Mesodermal cell (in vitro differentiated cells): ENCODE results near the gene MPST.

Experiments
- H3K27ac ChIP-seq: 2 replicates; pipeline ENCODE4 v1.7.0; 2013; ENCODE audit warnings: mild to moderate bottlenecking, low read depth, low read length, moderate library complexity; ENCODE audit not compliant: severe bottlenecking
- H3K36me3 ChIP-seq: 2 replicates; pipeline ENCODE4 v1.7.1; 2013; ENCODE audit warnings: mild to moderate bottlenecking, low read length, moderate library complexity; ENCODE audit not compliant: control insufficient read depth, insufficient read depth
- H3K4me1 ChIP-seq: one replicate; pipeline ENCODE4 v1.7.1; 2013; ENCODE audit warnings: mild to moderate bottlenecking, low read length; ENCODE audit not compliant: insufficient read depth, control insufficient read depth, poor library complexity, severe bottlenecking
- H3K4me3 ChIP-seq: 2 replicates; pipeline ENCODE4 v1.7.0; 2013; ENCODE audit warnings: low read length, control low read depth, mild to moderate bottlenecking; ENCODE audit not compliant: insufficient read depth, poor library complexity, severe bottlenecking; ENCODE audit errors: extremely low read depth
- H3K9me3 ChIP-seq: 2 replicates; pipeline ENCODE4 v1.7.1; 2013; ENCODE audit warnings: mild to moderate bottlenecking, low read length, moderate library complexity; ENCODE audit not compliant: control insufficient read depth
- WGBS, 2 experiments: methylation state at CpG; one replicate each; pipeline ENCODE4 v1.1.5; 2013; ENCODE audit warnings: missing lambda C conversion rate in 2 of 2; ENCODE audit not compliant: insufficient coverage in 2 of 2; 5-methylcytosine and 5-hydroxymethylcytosine counted together

MPST gene

GRCh38 chr22:37002633-37003032, 16.9 kb upstream of the MPST start:
- no peaks in the 10 kb centered on the region for H3K9me3 ChIP-seq
- H3K27ac ChIP-seq, result no peak overlapping the region
- H3K4me3 ChIP-seq, result no peak overlapping the region
- H3K4me1 ChIP-seq, result no peaks in the 10 kb centered on the region
- H3K36me3 ChIP-seq, result no peaks in the 10 kb centered on the region
- WGBS, 2 experiments, result 82 to 90% methylated on average over 3 to 4 of the region's 7 CpGs

GRCh38 chr22:37007651-37008050, 11.9 kb upstream of the MPST start:
- 27 to 67% methylated on average over 1 to 2 of the region's 2 CpGs for WGBS, 2 experiments
- Histone ChIP-seq H3K4me1 (no peaks in the 10 kb centered on the region), H3K4me3 (no peak overlapping the region), H3K27ac (no peak overlapping the region), H3K36me3 (no peaks in the 10 kb centered on the region), H3K9me3 (no peaks in the 10 kb centered on the region)

- WGBS, 2 experiments, result 75% methylated on average over 1 of the region's 2 CpGs; no CpG with 5 or more reads in 1 of the 2 experiments
- Histone ChIP-seq H3K27ac (no peak overlapping the region), H3K36me3 (no peaks in the 10 kb centered on the region), H3K9me3 (no peaks in the 10 kb centered on the region), H3K4me1 (no peaks in the 10 kb centered on the region), H3K4me3 (no peak overlapping the region)
Observed at GRCh38 chr22:37008365-37008764, 11.2 kb upstream of the MPST start.

GRCh38 chr22:37009490-37009889, 10.1 kb upstream of the MPST start:
- Histone ChIP-seq H3K36me3 (no peaks in the 10 kb centered on the region), H3K4me3 (no peak overlapping the region), H3K27ac (no peak overlapping the region), H3K4me1 (no peaks in the 10 kb centered on the region), H3K9me3 (no peaks in the 10 kb centered on the region)
- 94 to 97% methylated on average over 2 of the region's 2 CpGs for WGBS, 2 experiments

- WGBS, 2 experiments, result 61 to 96% methylated on average over 2 of the region's 4 CpGs
- Histone ChIP-seq H3K4me3 (no peak overlapping the region), H3K27ac (no peak overlapping the region)
Observed at GRCh38 chr22:37010174-37010573, 9.4 kb upstream of the MPST start.

GRCh38 chr22:37010976-37011375, 8.6 kb upstream of the MPST start:
- H3K4me1 ChIP-seq, result no peaks in the 10 kb centered on the region
- no peaks in the 10 kb centered on the region for H3K9me3 ChIP-seq
- H3K27ac ChIP-seq, result no peak overlapping the region
- 91 to 96% methylated on average over 20 of the region's 20 CpGs for WGBS, 2 experiments
- H3K4me3 ChIP-seq, result no peak overlapping the region
- peaks cover 4% of the 10 kb centered on the region for H3K36me3 ChIP-seq

More at GRCh38 chr22:37010174-37010573, 9.4 kb upstream of the MPST start:
- H3K9me3 ChIP-seq, result no peaks in the 10 kb centered on the region
- H3K4me1 ChIP-seq, result no peaks in the 10 kb centered on the region
- H3K36me3 ChIP-seq, result no peaks in the 10 kb centered on the region

GRCh38 chr22:37011472-37011871, 8.1 kb upstream of the MPST start:
- WGBS, 2 experiments, result 90 to 96% methylated on average over 2 to 3 of the region's 3 CpGs
- H3K4me3 ChIP-seq, result no peak overlapping the region

GRCh38 chr22:37012262-37012904, 7.2 kb upstream of the MPST start:
- 97 to 98% methylated on average over 8 to 9 of the region's 9 CpGs for WGBS, 2 experiments
- H3K9me3 ChIP-seq, result no peaks in the 10 kb centered on the region
- peaks cover 18% of the 10 kb centered on the region for H3K36me3 ChIP-seq
- no peak overlapping the region for H3K4me3 ChIP-seq
- H3K27ac ChIP-seq, result no peak overlapping the region
- no peaks in the 10 kb centered on the region for H3K4me1 ChIP-seq

More at GRCh38 chr22:37011472-37011871, 8.1 kb upstream of the MPST start:
- Histone ChIP-seq H3K4me1 (no peaks in the 10 kb centered on the region), H3K27ac (no peak overlapping the region), H3K9me3 (no peaks in the 10 kb centered on the region), H3K36me3 (peaks cover 9% of the 10 kb centered on the region)

GRCh38 chr22:37012956-37013355, 6.6 kb upstream of the MPST start:
- H3K27ac ChIP-seq, result no peak overlapping the region
- H3K4me3 ChIP-seq, result no peak overlapping the region
- H3K36me3 ChIP-seq, result peaks cover 24% of the 10 kb centered on the region
- 95 to 98% methylated on average over 4 to 5 of the region's 10 CpGs for WGBS, 2 experiments
- H3K4me1 ChIP-seq, result peaks cover 2% of the 10 kb centered on the region
- H3K9me3 ChIP-seq, result no peaks in the 10 kb centered on the region

GRCh38 chr22:37014415-37014806, 5.1 kb upstream of the MPST start:
- H3K4me3 ChIP-seq, result no peak overlapping the region
- H3K27ac ChIP-seq, result no peak overlapping the region
- peaks cover 6% of the 10 kb centered on the region for H3K4me1 ChIP-seq
- WGBS, 2 experiments, result 82 to 95% methylated on average over 2 to 4 of the region's 4 CpGs
- no peaks in the 10 kb centered on the region for H3K9me3 ChIP-seq
- H3K36me3 ChIP-seq, result peaks cover 26% of the 10 kb centered on the region

- H3K4me1 ChIP-seq, result peaks cover 6% of the 10 kb centered on the region
- peaks cover 26% of the 10 kb centered on the region for H3K36me3 ChIP-seq
- WGBS, 2 experiments, result 86 to 92% methylated on average over 7 to 8 of the region's 12 CpGs
- no peaks in the 10 kb centered on the region for H3K9me3 ChIP-seq
- H3K27ac ChIP-seq, result no peak overlapping the region
- no peak overlapping the region for H3K4me3 ChIP-seq
Observed at GRCh38 chr22:37014835-37015586, 4.5 kb upstream of the MPST start.
